Activated naive CD8-positive, alpha-beta T cell treated with anti-CD3 and anti-CD28 coated beads for 36 hours (primary cell): ENCODE measurements around the gene PRKRA. TPM values are rescaled to one million over a fixed set of nuclear protein-coding genes. Genes with fewer than 3 reads are reported as not detected.

Experiments used
- DNase-seq: peaks from one replicate; pipeline ENCODE4 v3.0.0; 2021
- H3K27ac Mint-ChIP-seq: one replicate; pipeline ENCODE4 v1.8.0; 2022; ENCODE audit warnings: mild to moderate bottlenecking, moderate library complexity, mixed read lengths
- H3K27me3 Mint-ChIP-seq: one replicate; pipeline ENCODE4 v1.8.0; 2022; ENCODE audit warnings: mild to moderate bottlenecking, mixed read lengths
- H3K36me3 Mint-ChIP-seq: one replicate; pipeline ENCODE4 v1.8.0; 2021; ENCODE audit warnings: mild to moderate bottlenecking, mixed read lengths
- H3K4me1 Mint-ChIP-seq: one replicate; pipeline ENCODE4 v1.8.0; 2021; ENCODE audit warnings: mixed read lengths
- H3K4me3 Mint-ChIP-seq: one replicate; pipeline ENCODE4 v1.8.0; 2022; ENCODE audit warnings: mild to moderate bottlenecking, moderate library complexity, mixed read lengths
- H3K9me3 Mint-ChIP-seq: one replicate; pipeline ENCODE4 v1.8.0; 2022; ENCODE audit warnings: mixed read lengths
- total RNA-seq, 2 experiments: library from RNA; stranded (reverse); gene quantifications; one replicate each; pipeline ENCODE4 v1.2.3, GENCODE V29; 2021

PRKRA gene
- total RNA-seq, 2 experiments from 2014 or later = 64.7 to 66.1 TPM

DNA sequence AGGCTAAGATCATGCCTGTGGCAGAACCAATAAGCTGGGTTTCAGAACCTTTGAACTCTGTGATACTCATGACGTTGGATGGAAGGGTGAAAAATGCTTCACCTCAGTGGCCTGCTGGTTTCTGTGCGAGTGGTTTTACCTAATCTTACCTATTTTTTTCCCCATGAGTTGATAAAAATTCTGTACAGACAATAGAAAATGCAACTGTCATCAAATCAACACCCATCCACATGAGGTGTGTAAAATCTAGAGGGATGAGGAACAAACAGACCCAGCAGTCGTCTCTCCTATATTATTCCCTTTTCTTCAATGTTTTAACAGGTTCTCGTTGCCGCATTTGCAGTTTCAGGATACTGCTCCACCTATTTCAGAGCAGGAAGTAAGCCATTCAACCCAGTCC, 67.3 kb downstream of the PRKRA start:
- H3K4me1 Mint-ChIP-seq = peaks cover 3% of the 10 kb centered on the region
- H3K27ac Mint-ChIP-seq = no peak overlapping the region
- peaks cover 12% of the 10 kb centered on the region for H3K27me3 Mint-ChIP-seq
- H3K4me3 Mint-ChIP-seq = no peak overlapping the region
- no peak for DNase-seq
- no peaks in the 10 kb centered on the region for H3K36me3 Mint-ChIP-seq
- H3K9me3 Mint-ChIP-seq = no peaks in the 10 kb centered on the region

Other genes with a start within 250 kb of the PRKRA start
- 1 to 10 TPM; 2.8 to 3.4 TPM for gene PJVK, start 203 bp upstream of the PRKRA start, total RNA-seq
- 1 to 10 TPM; 3.8 to 4.7 TPM for gene FKBP7, start 27.4 kb upstream of the PRKRA start, total RNA-seq
- 10 to 100 TPM; 24.9 to 28.1 TPM for gene PLEKHA3, start 29.3 kb upstream of the PRKRA start, total RNA-seq